GM12892 (cell line): ENCODE measurements around the gene ABAT.

ENCODE experiments used
- POLR2A ChIP-seq: IDR thresholded peaks from 2 replicates; pipeline ENCODE4 v1.6.1; 2011; ENCODE audit warnings: low read depth, low read length, control low read depth
- POLR2AphosphoS5 ChIP-seq: IDR thresholded peaks from 2 replicates; pipeline ENCODE4 v1.6.1; 2011; ENCODE audit warnings: low read depth, low read length, control low read depth

- TF ChIP-seq POLR2A (no peak), POLR2AphosphoS5 (no peak)
Measured at GRCh38 chr16:8627456-8627855, 47.0 kb upstream of the ABAT start.
